DMS79 treated with DMSO at 0.1 percent for 48 hours (cell line): Measurements from ENCODE around the gene SLC7A10.
"Not testable (repeated sequence)": the region's sequence is repeated elsewhere in the genome, so short reads cannot be mapped to it uniquely, and the experiment has no call there.

ENCODE experiments used
- DNase-seq: peaks from one replicate; lab custom pipeline; 2025; lab: John Stamatoyannopoulos, UW

Gene SLC7A10

DNA sequence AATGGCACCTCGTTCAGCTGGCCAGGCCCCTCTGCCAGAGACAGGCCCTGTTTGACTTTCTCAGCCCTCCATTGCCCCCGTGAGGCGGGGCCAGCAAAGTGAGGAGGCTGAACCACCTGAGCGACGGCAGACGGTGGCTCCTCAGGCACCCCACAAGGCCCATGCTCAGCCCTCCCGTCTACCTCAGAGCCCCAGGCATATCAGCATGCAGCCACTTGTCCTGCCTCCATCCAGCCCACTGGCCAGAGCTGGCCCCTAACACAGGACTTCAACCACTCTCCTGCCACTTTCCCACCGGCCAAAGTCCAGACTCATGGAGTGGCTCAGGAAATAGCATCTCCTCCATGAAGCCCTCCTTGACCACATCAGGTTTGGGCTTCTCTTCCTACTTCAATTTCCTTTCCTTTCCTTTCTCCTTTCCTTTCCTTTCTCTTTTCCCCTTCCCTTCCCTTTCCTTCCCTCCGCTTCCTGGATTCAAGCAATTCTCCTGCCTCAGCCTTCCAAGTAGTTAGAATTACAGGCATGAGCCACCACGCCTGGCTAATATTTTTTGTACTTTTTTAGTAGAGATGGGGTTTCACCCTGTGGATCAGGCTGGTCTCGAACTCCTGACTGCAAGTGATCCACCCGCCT is 9.3 kb downstream of the SLC7A10 start:
- DNase-seq: no peak

DNA sequence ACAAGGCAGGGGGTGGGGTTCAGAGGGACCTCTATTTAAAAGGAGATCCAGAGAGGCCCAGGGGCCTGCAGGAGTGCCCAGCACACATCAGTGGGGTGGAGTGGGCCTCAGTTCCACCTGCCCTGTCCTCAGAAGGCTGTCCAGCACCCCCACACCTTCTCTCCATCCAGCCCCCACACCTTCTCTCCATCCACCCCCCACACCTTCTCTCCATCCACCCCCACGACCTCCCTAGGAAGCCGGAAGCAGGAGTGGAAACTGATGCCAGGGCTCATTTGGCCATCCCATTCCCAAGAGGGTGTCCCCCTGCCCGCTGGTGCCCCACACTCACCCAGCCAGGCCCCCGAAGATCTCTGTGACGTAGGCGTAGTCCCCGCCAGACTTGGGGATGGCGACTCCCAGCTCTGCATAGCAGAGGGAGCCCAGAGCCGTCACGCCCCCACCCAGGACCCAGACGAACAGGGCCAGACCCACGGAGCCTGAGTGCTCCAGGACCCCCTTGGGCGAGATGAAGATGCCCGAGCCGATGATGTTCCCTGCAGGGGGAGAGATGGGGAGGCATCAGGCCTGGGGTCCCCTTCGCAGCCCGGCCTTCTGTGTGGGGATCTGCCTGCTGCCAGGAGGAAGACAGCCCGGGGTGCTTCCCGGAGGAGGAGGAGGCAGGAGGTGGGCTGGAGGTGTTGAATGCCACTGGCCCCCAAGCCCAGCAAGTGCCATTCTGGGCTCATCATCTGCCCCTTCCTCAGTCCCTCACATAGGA is 10.0 kb downstream of the SLC7A10 start:
- no peak for DNase-seq

DNA sequence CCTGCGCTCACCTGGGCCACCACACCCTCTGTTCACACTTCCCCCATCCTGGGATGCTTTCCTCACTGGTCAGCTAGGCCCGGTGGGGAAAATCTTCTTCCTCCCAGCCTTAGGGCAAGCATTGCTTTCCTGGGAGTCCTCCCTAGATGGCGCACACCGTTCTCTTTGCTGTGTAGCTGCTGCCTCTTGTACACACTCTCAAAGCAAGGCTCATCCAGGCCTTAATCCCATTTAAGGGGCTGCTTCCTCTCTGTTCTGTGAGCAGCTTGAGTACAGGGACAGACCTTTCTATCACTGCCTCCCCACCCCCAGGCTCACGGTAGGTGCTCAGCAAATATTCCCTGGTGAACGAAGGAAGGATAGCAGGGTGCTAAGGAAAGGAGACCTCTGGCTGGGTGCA is 11.1 kb downstream of the SLC7A10 start:
- DNase-seq: no peak

DNA sequence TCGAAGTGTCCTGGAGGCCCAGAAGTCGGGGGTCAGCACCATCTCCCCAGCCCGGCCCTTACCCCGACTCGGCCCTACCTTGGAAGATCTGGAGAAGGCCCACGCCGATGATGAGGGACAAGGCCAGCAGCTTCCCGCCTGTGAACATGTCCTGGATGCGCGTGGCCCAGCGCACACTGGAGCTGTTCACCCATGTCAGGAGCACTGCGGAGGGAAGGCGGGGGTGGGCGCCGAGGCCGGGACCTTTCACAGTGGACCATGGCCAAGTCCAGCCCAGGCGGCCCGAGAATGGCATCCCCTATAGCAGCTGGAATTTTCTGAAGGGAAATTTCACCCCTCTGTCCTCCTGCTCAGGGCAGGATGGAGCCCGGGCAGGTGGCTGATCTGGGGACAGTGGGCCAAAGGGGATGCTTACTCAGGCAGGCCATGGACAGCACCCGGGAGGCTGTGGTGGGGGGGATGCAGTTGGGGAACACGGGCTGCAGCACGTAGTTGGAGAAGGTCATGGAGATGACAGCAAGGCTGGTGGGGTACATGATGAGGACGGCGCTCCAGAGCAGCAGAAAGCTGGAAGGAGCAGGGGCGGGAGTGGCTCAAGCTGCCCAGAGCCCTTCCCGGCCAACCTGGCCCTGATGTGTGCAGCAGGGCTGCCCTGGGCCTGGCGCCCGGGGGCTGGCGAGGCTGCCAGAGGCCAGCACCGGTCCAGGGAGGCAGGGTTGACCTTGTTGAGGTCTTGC is 13.0 kb downstream of the SLC7A10 start:
- DNase-seq: no peak

DNA sequence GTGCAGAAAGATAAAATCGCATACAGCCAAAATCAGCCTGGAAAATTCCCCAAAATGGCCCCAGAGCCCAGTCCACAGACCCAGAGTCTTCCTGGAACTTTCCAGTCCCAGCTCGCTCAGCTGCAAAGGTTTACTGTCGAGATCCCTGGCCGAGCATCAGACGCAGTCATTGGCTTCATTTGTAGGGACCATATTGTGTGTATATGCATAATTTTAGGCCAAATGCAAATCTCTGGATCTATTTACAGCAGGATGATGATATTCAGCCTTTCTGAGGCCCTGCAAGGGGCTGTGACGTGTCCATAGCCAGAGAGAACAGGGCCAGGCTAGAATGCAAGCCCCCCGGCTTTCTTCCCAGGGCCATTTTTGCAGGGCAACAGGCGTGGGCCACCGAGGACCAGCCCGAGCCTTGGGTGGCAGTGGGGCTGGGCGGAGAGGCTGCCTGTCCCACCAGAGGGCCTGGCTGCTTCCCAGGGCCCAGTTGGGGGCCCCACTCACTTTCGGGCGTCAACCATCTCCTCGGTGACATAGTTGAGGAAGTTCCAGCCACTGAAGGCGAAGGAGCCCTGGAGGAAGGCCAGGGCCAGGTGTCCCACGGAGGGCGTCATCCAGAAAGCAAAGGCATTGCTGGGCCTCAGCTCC is 13.7 kb downstream of the SLC7A10 start:
- DNase-seq: no peak

DNA sequence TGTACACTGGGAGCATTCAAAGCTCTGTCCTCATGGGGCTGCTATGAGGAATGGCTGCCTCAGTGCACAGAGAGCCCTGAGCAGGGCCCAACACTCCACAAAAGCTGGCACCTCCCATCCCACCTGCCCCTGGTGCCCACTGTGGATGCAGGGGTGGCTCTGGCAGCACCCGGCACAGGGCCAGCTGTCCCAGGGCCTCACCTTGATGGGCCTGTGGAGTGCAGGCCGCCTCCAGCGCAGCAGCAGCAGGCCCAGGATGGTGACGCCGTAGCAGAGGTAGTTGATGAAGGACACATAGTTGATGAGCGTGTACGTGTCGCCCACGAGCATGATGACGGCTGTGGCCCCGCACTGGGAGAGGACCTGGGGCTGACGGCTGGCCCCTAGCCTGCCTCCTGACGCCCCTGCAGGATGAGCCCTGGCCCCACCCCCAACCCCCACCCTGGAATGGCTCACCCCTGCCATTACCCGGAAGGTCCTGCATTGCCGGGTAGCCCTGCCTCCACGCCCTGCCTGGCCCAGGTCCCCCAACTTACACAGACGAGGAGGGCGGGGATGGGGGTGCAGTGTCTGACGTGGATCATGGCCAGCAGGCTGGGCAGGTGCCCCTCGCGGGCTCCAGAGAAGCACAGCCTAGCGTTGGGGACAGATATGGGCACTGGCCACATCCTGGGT is 15.2 kb downstream of the SLC7A10 start:
- DNase-seq: no peak

DNA sequence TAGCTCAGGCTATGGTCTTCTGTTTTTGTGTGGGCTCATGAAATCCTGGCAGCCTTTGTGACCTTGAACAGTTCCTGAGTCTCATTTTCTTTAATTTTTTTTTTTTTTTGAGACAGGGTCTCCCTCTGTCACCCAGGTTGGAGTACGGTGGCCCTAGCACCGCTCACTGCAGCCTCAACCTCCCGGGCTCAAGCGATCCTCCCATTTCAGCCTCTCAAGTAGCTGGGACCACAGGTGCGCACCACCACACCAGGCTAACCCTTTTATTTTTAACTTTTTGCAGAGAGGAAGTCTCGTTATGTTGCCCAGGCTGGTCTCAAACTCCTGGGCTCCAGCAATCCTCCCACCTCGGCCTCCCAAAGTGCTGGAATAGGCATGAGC is 15.8 kb downstream of the SLC7A10 start:
- DNase-seq: not testable (repeated sequence)

DNA sequence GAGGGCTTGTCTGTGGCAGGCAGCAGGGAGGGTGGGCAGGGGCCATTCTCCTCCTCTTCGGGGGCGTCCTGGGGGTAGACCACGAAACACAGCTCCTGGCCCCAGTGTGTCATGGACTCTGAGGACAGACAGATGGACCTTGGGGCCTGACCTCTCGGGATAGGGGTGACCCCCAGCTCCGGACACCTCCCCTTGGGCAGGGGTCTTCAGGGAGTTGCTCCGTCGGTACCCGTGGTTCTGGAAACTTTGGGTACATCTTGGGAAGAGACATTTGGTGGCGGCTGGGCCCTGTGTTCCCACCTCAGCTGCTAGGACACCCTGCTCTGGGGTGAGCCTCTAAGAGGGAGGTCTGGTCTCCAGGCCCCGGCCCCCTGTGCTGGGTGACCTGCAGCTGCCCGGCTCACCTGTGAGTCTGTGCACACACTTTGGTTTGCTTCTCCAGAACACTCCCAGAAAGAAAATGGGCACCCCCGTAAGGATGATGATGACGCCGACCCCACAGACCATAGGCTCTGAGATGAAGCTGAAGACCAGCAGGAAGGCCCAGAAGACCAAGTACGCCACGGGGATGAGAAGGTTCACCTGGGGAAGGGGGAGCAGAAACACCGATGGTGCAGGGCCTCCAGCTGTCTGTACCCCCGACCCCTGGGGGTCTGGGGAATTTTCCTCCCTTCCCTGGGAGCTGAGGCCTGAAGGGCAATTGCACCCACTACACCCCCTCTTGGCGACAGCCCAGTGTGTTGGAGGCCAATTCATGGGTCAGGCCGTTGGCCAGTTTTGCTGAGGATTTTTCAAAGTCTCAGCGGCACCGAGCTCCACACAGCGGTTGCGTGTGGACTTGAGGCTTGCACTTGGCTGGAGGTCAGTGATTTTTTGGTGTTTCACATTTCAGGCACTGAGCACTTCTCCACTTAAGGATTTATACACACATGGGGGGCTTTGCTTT is 16.5 kb downstream of the SLC7A10 start:
- DNase-seq: no peak

DNA sequence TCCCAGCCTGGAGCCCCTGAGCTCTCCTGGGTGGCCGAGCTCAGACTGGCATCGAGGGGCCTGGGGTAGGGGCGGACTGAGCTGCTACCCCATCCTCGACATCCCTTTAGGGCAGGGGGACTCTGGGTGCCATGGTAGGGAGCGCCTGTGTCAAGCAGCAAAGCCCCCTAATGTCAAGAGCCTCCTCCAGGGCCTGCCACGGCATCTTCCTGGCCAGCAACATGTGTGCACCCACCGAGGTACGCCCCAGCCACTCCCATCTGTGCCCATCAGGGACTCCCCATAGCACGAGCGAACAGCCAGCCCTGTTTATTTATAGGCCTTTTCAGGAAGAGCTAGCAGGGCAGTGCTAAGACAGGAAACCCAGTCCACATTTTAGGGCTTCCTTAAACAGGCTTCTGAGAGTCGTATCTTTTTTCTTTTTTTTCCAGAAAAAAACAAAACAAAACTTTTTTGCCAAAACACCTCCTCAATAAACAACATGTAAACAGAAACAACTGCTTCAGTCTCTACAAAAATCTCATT is 17.2 kb downstream of the SLC7A10 start:
- DNase-seq: no peak

DNA sequence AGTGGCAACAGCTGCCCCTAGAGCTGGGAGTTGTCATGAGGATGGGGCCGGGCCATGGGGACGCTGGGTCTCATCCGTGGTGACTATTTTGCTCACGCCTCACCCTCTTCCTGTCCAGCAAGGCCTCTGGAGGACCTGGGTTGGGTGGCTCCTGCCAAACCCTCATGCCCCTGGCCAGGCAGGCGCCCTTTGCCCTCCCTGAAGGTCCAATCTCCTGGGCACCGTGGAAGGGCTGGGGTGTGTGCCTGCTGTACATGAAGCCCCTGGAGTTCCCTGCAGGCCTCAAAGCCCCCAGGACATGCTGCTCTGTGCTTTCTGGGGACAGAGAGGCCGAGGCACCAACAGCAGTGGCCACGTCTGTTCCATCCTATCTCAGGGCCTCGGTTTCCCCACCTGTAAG is 17.7 kb downstream of the SLC7A10 start:
- no peak for DNase-seq

DNA sequence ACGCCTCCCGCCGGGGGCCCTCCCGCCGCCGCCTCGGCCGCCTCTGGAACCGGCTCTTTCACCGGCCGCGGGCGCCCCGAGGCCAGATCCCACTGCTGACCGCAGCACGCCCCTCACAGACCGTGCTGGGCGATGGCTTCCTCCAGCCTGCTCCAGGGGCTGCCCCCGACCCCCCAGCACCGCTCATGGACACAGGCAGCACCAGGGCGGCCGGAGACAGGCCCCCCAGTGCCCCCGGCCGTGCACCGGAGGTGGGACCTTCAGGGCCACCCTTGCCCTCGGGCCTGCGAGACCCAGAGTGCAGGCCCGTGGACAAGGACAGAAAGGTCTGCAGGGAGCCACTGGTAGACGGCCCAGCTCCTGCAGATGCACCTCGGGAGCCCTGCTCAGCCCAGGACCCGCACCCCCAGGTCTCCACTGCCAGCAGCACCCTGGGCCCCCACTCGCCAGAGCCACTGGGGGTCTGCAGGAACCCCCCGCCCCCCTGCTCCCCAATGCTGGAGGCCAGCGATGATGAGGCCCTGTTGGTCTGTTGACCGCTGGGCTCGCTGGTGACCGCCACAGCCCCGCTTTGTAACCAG is 18.5 kb downstream of the SLC7A10 start:
- no peak for DNase-seq

DNA sequence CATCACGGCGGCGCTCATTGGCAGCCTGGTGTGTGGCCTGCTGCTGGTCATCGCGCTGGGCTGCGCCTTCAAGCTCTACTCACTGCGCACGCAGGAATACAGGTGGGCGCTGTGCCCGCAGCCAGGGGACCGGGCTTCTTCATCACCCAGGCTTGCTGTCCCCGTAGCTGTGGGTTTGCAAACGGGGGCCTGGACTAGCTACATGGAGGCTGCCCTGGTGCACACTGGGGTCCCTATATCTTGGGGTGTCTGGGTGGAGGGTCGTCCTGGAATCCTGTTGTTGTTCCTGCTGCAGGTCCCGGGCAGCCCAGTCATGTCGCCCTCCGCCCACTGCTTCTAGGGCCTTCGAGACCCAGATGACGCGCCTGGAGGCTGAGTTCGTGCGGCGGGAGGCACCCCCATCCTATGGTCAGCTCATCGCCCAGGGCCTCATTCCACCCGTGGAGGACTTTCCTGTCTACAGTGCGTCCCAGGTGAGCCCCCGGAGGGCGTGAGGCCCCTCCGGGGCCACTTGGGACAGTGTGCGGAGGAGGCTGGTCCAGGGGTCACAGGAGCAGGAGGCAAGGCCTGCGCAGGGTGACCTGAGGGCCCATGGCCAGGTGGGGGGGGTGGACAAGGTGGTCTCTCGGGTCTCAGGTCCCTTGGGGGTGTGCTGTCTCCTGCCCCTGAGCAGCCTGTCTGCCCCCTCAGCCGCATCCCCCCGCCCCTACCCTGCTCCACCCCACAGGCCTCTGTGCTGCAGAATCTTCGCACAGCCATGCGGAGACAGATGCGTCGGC is 19.2 kb downstream of the SLC7A10 start:
- no peak for DNase-seq

DNA sequence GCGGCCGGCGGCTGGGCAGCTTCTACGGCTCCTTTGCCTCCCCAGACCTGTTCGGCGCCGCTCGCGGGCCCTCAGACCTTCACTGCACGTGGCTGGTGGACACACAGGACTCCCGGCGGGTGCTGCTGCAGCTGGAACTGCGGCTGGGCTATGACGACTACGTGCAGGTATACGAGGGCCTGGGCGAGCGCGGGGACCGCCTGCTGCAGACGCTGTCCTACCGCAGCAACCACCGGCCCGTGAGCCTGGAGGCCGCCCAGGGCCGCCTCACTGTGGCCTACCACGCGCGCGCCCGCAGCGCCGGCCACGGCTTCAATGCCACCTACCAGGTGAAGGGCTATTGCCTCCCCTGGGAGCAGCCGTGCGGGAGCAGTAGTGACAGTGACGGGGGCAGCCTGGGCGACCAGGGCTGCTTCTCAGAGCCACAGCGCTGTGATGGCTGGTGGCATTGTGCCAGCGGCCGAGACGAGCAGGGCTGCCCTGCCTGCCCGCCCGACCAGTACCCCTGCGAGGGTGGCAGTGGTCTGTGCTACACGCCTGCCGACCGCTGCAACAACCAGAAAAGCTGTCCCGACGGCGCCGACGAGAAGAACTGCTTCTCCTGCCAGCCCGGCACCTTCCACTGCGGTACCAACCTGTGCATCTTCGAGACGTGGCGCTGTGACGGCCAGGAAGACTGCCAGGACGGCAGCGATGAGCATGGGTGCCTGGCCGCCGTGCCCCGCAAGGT is 20.0 kb downstream of the SLC7A10 start:
- no peak for DNase-seq

DNA sequence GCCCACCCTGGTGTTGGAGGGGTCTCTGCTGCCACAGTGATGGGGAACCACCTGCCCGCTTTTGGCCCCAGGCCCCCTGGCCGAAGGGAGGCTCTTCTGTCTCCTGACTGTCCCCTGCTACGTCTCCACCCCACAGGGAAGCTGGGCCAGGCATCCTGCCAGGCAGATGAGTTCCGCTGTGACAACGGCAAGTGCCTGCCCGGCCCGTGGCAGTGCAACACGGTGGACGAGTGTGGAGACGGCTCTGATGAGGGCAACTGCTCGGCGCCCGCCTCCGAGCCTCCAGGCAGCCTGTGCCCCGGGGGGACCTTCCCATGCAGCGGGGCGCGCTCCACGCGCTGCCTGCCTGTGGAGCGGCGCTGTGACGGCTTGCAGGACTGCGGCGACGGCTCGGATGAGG is 20.5 kb downstream of the SLC7A10 start:
- no peak for DNase-seq

DNA sequence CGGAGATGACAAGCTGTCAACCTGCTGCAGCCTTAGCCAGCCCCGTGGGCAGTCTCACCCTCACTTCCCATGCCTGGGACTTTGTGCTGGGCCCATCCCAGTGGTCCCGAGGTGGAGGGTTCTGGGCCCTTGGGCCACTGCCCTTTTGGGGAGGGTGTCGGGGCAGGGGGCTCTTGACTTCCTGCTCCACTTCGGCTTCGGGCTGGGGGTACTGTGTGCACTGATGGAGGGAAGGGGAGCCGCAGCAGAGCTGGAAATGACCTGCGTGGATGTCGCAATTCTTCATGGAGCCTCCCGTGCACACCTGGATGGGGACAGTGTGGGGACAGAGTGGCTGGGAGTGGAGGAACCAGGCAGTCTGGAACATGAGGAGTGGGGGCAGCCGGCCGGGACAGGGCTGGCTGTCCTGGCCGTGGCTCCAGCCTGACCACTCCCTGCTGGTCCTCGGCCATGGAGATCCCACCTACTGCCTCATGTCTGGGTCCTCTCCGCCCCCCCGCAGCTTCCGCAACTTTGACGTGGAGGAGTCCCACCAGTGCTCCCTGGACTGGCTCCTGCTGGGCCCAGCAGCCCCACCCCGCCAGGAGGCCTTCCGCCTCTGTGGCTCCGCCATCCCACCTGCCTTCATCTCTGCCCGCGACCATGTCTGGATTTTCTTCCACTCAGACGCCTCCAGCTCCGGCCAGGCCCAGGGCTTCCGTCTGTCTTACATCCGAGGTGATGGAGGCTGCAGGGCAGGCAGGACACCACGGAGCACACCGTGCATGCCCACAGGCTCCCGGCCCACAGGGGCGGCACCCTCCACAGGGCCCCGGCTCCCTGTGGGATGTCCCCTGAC is 21.3 kb downstream of the SLC7A10 start:
- DNase-seq: no peak

DNA sequence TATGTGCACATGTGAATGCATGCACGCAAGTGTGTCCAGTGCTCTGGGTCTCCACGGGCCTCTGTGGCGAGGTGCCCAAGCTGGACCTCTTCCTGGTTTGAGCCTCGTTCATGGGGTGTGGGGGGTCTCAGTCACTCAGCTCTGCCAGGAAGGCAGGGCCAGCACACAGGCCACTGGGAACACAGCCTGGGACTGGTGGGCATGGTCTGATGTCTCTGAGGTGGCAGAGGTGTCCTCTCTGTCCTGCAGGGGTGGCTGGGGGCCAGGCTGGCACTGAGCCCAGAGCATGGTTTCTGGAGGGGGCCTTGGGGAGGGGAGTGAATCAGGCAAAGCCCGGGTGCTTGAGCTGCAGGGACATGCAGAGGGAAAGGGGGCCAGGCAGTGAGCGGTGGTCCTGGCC is 22.1 kb downstream of the SLC7A10 start:
- DNase-seq: no peak

DNA sequence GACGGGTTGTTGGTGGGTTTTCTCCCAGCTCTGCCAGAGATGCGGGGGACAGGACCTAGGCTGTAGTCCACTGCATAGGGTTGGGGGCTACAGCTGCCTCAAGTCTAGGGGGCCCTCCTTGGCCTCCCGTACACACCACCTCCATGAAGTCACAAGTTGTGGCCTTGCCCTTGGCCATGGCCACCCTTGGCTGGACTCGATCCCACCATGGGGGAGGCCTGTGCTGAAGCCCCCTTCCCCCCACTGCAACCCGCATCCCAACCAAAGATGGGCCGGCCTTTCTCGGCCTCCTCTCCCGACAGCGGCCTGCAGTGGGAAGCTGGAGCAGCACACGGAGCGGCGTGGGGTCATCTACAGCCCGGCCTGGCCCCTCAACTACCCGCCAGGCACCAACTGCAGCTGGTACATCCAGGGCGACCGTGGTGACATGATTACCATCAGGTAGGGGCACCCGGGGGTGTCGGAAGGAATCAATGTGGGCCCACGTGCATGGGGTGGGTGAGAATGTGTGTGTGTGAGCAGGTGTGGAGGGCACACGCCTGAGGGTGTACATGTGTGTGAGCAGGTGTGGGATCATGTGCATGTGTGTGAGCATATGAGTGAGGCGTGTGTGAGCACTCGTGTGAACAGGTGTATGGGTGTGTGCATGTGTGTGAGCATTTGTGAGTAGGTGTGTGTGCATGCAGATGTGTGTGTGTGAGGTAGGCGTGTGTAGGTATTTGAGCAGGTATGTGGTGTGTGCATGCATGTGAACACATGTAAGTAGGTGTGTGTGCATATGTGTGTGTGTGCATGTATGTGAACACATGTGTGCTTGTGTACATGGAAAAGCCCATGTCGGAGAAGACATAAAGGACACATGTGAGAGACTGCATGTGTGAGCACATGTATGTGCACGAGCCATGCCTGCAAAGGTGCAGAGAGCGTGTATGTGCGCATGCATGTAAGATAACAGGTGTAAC is 22.8 kb downstream of the SLC7A10 start:
- DNase-seq: no peak
